ENCODE results near the gene PARL.

Gene PARL

DNA sequence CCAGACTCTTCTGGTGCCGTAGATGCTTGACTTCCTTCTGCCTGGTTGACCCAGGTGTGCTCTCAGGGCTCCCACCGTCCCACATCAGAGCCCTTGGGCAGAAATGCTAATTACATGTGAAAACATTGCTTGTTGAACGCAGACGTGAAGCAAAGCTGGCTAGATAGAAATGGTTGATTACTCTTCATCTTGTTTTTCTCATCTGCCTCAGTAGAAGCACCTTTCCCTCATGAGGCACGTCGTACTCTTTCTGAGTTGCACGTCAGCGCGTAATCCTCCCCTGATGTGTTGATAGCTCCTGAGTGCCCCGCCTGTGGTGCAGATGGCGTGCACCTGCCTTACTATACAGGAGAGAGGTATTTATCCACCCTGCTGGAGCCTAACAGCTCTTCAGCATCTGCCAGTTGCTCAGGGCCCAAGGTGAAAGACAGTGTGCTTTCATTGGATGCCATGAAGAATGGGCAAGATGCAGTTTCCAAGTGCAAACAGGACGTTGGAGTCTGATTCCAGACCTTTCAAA, 77.4 kb downstream of the PARL start:
- no peak for DNase-seq (ENCODE audit: low read depth, low spot score)
- no peak for TF ChIP-seq CTCF (IDR thresholded peaks at IDR 0.05; ENCODE audit: low read depth, low read length)
- in situ Hi-C loops (cut with HindIII; ENCODE audit: low sequenced_read_pairs) = no loop called here
- no peak overlapping the region for H3K4me3 ChIP-seq (ENCODE audit: low read depth, low read length)

DNA sequence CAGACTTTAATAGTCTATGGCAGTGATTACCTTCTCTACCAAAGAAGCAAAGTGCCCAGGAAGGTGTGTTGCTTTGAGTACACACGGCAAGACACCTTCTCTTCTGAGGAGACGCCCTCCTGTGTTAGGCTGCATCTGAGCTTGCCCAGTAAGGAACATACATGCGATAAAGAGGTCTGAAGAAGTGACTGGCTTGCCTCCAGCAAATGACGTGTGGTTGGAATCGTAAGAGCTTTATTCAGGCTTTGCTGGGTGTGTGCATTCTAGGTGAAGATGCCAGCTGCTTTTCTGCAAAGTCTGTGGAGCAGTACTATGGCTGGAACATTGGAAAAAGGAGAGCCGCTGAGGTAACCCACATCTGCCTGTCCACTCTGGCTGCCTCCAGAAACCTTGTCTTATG, 81.7 kb downstream of the PARL start:
- H3K4me3 ChIP-seq (ENCODE audit: low read depth, low read length) = no peak overlapping the region
- no peak for DNase-seq (ENCODE audit: low read depth, low spot score)
- TF ChIP-seq CTCF (IDR thresholded peaks at IDR 0.05; ENCODE audit: low read depth, low read length) = no peak
- in situ Hi-C loops (cut with HindIII; ENCODE audit: low sequenced_read_pairs) = no loop called here

DNA sequence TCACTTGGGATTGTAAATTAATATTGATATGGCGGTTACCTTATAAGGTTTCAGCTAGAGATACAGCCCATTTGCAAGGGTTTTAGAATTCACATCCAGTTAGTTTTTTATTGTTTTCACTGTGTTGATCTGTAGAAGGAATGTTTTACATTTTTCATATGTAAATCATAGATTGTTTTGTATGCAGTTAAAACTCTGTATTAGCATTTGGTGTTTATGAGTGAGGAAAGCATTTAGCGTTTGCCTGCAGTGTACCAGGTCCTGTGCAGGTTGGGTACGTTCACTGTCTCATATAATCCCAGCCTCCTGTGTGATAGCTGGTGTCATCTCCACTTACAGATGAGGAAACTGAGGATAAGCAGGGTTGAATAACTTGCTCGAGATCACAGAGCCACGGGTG, 83.1 kb downstream of the PARL start:
- DNase-seq (ENCODE audit: low read depth, low spot score) = no peak
- in situ Hi-C loops (cut with HindIII; ENCODE audit: low sequenced_read_pairs) = no loop called here
- no peak overlapping the region for H3K4me3 ChIP-seq (ENCODE audit: low read depth, low read length)
- TF ChIP-seq CTCF (IDR thresholded peaks at IDR 0.05; ENCODE audit: low read depth, low read length) = no peak

DNA sequence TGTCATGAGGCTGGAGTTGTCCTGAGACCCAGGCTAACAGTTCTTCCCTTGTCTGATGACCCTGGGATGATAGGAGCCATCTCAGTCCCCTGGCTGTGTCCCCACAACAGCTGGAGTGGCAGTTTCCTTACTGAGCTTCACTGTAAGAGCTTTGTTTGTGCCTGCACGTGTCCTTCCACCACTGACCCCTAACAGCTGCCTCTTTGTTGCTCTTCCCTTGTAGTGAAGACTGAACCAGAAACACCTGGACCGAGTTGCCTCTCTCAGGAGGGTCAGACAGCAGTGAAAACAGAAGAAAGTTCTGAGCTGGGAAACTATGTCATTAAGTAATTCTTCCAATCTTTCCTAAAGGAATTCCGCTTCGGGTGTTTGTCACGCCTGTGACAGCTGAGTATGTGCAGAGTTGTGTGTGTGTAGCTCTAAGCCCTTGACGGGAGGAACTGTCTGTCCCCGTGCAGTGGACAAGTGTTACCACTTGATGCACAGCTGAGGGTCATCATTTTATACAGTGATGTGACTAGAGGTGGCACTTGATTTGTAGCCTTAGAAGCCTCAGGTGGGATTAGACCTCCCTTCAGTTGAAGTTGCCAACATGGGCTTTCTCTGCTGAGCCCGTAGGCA, 84.3 kb downstream of the PARL start:
- in situ Hi-C loops (cut with HindIII; ENCODE audit: low sequenced_read_pairs) = no loop called here
- TF ChIP-seq CTCF (IDR thresholded peaks at IDR 0.05; ENCODE audit: low read depth, low read length) = no peak
- H3K4me3 ChIP-seq (ENCODE audit: low read depth, low read length) = no peak overlapping the region
- DNase-seq (ENCODE audit: low read depth, low spot score) = no peak

DNA sequence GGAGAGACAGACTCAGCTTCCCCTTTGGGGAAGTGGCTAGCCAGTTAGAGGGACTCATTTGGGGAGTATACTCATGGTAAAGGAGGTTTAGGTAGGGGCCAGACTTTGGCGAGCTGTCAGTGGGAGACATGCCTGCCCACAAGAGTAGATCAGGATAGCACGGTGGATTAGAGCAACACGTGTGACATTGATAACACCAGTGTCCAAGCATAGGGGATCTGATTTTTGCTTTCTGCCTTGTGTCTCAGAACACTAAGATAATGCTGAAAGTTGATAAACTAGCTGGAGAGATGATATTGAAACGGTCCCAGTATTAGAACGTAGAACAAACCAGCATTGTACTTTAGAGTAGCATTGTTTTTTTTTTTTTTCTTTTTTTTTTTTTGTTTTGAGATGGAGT, 85.2 kb downstream of the PARL start:
- DNase-seq (ENCODE audit: low read depth, low spot score) = no peak
- no peak overlapping the region for H3K4me3 ChIP-seq (ENCODE audit: low read depth, low read length)
- TF ChIP-seq CTCF (IDR thresholded peaks at IDR 0.05; ENCODE audit: low read depth, low read length) = no peak
- in situ Hi-C loops (cut with HindIII; ENCODE audit: low sequenced_read_pairs) = no loop called here

GRCh38 chr3:183797996-183798395, 86.7 kb downstream of the PARL start:
- H3K4me3 ChIP-seq (ENCODE audit: low read depth, low read length) = no peak overlapping the region
- in situ Hi-C loops (cut with HindIII; ENCODE audit: low sequenced_read_pairs) = no loop called here
- no peak for DNase-seq (ENCODE audit: low read depth, low spot score)
- no peak for TF ChIP-seq CTCF (IDR thresholded peaks at IDR 0.05; ENCODE audit: low read depth, low read length)
